Mesenteric fat pad (tissue), 1 donor: ENCODE results near the gene PLOD1. TPM values are rescaled to one million over a fixed set of nuclear protein-coding genes. Genes with fewer than 3 reads are reported as not detected.
"Not testable (repeated sequence)": the region's sequence is repeated elsewhere in the genome, so short reads cannot be mapped to it uniquely, and the experiment has no call there.

Experiments used
- DNase-seq: peaks from one replicate; pipeline ENCODE4 v3.0.0-alpha.2; 2020; ENCODE audit warnings: low spot score
- total RNA-seq: library from RNA; stranded (reverse); fragmentation: NEBNext Ultra II Directional; extraction: Animal tissue kit (Norgen Biotek cat#: 25700); gene quantifications from one replicate; pipeline ENCODE4 v1.2.1, GENCODE V29; 2021
- donor health status: DM: yes; HTN: yes; CAD: no.

The PLOD1 gene
- total RNA-seq, 1 donor from 2014 or later = 66.9 TPM

- no peak for DNase-seq
These were observed 4.4 kb downstream of the PLOD1 start for GRCh38 chr1:11938722-11939526.

- DNase-seq = not testable (repeated sequence)
These were observed 5.3 kb downstream of the PLOD1 start for GRCh38 chr1:11939794-11940193.

- DNase-seq = no peak
These were observed 5.9 kb downstream of the PLOD1 start for GRCh38 chr1:11940260-11940921.

GRCh38 chr1:11942280-11942679, 7.8 kb downstream of the PLOD1 start:
- no peak for DNase-seq

- DNase-seq = no peak
These were observed 9.1 kb downstream of the PLOD1 start for GRCh38 chr1:11943619-11944018.

- DNase-seq = no peak
These were observed 9.9 kb downstream of the PLOD1 start for GRCh38 chr1:11944358-11944931.

- no peak for DNase-seq
These were observed 12.1 kb downstream of the PLOD1 start for GRCh38 chr1:11946647-11947046.

GRCh38 chr1:11948822-11949458, 14.4 kb downstream of the PLOD1 start:
- DNase-seq = no peak

GRCh38 chr1:11951901-11952300, 17.4 kb downstream of the PLOD1 start:
- DNase-seq = no peak

GRCh38 chr1:11952455-11953109, 18.1 kb downstream of the PLOD1 start:
- no peak for DNase-seq

- no peak for DNase-seq
These were observed 20.7 kb downstream of the PLOD1 start for GRCh38 chr1:11955221-11955620.

GRCh38 chr1:11957398-11957797, 22.9 kb downstream of the PLOD1 start:
- DNase-seq = no peak

GRCh38 chr1:11957897-11958296, 23.4 kb downstream of the PLOD1 start:
- DNase-seq = no peak

GRCh38 chr1:11960276-11960675, 25.8 kb downstream of the PLOD1 start:
- no peak for DNase-seq

GRCh38 chr1:11960715-11961114, 26.2 kb downstream of the PLOD1 start:
- no peak for DNase-seq

GRCh38 chr1:11961230-11961629, 26.7 kb downstream of the PLOD1 start:
- DNase-seq = no peak

GRCh38 chr1:11963622-11964021, 29.1 kb downstream of the PLOD1 start:
- no peak for DNase-seq

- DNase-seq = no peak
These were observed 30.1 kb downstream of the PLOD1 start for GRCh38 chr1:11964656-11965055.

GRCh38 chr1:11967028-11967547, 32.6 kb downstream of the PLOD1 start:
- no peak for DNase-seq

- DNase-seq = no peak
These were observed 36.1 kb downstream of the PLOD1 start for GRCh38 chr1:11970441-11971185.
